Measurements from ENCODE around the gene CACNB2. TPM values are rescaled to one million over a fixed set of nuclear protein-coding genes. Genes with fewer than 3 reads are reported as not detected.

CACNB2 gene
- total RNA-seq, 2 experiments from 2014 or later, result not detected

DNA sequence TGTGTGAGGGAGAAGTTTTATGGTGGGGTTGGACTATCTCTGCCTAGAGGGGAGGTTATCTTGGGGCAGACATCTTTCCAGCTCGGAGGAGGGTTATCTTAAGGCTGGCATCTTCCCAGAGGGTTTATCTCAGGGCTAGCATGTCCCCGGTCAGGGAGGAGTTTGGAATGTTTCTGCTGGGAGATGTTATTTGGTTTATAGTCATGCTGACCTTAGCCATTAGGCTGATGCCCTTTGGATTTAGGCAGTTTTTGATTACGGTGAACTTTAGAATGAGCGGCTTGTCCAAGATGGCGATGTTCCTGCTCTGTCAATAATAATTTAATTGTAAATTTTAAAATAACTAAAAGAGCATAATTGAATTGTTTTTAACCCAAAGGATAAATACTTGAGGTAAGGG is 236.4 kb downstream of the CACNB2 start:
- CTCF ChIA-PET, result no interaction called here
- POLR2A ChIA-PET, result no interaction called here

DNA sequence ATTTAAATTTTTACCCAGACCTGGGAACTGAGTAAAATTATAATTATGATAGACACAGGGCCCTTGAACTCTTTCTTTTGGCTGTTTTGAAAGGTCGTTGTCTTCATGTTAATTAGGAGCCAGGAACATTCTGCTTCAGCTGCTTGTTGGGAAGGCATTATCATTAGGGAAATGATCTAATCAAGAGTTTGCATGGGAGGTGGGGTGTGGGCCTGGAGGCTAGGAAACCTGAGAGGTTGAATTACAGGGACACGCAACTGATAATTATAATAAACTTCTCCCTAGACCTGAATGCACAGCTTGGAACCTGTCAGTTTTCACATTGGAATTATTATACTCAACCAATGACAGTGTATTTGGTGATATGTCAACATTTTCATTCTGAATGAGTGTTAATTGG is 237.7 kb downstream of the CACNB2 start:
- POLR2A ChIA-PET, result no interaction called here
- CTCF ChIA-PET, result no interaction called here

DNA sequence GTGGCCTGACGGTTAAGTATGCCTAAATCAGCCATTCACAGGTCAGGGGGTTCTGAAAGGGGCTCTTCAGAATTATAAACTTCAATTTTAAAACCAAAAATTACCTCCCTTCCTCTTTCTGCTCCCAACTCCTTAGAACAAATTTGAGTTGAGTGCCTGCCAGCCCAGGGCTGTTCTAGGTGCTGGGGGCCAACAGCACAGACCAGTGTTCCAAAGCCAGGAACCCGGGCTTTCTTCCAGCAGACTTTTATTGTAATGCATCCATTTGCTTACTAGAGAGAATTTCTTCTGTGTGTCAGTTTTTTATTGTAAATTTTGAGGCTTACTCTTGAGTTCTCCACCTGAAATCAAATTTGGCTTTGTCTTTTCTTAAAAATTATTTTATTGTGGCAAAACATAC is 238.5 kb downstream of the CACNB2 start:
- POLR2A ChIA-PET, result no interaction called here
- CTCF ChIA-PET, result no interaction called here

DNA sequence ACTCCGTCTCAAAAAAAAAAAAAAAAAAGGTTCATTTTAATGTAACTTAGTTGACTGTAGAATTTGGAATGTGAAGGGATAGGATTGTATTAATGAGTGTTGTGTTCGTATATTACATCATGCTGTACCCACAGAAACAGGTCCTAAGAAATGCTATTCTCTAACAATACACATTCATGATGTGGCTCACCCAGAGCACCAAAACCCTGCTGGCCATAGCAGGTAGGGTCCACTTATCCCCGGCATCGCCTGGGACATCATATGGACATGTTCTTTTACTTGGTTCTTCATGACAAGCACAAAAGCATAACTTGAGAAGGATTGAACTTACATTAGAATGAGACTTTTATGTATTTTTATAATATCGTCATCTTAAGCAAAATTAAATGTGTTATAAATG is 241.5 kb downstream of the CACNB2 start:
- ChIA-PET POLR2A (no interaction called here), CTCF (no interaction called here)

DNA sequence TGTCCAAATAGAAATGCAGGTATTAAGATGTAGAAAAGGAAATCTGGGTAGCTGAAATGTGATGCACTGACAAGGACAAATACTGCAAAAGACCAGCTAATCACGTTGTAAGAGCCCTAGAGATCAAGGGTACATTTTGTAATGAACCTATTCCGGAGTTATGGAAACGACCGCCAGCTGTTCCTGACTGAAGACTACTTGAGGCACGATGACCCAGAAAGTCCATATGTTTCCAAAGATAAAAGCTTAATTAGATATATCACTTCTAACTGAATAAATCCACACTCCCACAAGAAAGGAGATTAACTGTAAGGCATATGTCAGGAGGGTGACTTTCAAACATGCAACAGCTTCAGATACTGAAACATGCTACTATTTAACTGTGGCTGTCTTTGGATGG is 257.7 kb downstream of the CACNB2 start:
- ChIA-PET POLR2A (no interaction called here), CTCF (no interaction called here)

DNA sequence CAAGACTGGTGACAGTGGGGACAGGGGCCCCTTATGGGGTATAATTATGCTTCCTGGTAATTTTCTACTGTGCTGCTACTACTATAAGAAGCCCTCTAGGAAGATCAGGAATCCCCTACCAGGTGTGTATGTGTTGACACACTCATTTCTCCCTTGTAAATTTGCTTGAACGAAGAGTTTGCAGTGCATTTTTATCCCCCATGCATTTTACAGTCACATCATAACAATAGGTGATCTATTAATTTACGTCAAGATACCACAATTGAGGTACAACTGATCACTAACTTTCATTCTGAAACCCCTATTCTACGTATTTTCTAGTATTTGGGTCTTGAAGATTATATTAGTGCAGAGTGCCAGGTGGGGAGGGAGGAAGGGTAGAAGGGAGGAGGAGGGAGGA is 258.9 kb downstream of the CACNB2 start:
- CTCF ChIA-PET, result no interaction called here
- POLR2A ChIA-PET, result no interaction called here

DNA sequence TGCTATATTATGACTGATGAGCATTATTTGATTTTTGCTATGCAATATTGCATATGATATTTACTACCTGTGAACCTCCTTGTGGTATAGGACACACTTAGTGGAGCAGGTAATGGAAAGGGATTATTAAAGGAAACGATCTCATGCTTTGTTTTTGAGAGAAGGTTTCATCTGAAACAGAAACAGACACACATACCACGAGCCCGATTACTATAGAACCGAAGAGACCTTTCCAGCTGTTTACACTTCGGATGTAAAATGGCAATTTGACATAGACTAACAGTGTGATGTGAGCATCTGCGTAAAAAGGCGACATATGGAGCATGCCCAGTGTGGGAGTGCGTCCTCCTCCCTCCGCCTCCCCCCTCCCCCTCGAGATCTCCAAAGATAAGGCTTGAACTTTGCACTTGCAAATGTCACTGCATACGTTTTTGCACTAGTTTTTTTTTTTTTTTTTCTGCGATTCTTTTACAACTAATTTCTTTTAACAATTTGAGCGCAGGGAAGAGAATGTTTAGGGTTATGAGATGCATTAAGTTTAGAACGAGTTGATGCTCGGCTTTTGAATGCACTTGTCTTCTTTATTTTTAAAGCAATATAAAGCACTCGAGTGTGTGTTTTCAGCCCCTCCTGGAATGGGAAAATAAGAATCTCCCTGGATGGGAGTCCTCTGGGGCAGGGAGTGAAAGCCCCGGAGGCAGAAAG is 260.1 kb downstream of the CACNB2 start:
- CTCF ChIA-PET, result no interaction called here
- POLR2A ChIA-PET, result no interaction called here

DNA sequence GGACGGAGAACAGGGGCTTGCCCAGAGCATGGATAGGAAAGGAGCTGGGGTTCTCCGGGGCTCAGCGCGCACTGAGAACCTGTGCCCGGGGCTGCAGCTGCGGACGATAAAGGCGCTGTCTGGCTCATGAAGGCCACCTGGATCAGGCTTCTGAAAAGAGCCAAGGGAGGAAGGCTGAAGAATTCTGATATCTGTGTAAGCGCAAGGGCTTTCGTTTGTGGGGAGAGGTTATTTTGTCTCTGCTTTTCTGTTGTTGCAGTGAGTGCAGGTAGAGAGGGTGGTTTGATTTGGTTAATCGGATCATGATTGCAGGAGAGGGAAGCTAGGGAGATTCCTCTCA is 260.7 kb downstream of the CACNB2 start:
- ChIA-PET CTCF (no interaction called here), POLR2A (no interaction called here)

DNA sequence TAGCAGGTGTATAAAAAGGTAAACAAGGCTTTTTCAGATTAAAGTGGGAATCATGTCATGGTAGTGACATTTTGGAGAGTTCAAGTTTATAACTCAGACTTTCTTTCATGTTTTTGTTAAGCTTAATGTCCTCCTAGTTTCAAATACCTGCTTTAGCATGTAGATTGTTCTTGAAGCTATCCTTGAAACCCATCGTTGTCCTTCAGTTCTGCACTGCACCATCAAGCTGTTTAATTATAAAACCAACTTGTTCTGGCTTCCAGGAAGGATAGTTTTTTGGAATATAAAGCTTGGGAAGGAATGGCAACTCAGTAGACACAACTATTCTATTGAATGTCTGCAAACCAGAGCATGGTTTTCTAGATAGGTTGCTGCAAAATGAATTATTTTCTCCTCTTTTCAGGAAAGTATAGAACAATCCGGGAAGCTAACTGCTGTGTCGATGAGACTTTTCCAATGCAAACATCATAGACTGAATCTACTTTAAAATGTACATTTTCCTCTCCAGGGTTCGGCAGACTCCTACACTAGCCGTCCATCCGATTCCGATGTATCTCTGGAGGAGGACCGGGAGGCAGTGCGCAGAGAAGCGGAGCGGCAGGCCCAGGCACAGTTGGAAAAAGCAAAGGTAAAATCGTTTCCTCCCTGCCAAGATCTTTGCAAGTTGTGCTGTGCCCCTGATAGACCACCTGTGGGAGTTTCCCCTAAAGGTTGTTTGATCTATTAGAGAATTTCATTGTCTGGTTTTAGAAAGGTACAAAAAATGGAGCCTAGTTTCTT is 261.4 kb downstream of the CACNB2 start:
- ChIA-PET POLR2A (no interaction called here), CTCF (no interaction called here)

DNA sequence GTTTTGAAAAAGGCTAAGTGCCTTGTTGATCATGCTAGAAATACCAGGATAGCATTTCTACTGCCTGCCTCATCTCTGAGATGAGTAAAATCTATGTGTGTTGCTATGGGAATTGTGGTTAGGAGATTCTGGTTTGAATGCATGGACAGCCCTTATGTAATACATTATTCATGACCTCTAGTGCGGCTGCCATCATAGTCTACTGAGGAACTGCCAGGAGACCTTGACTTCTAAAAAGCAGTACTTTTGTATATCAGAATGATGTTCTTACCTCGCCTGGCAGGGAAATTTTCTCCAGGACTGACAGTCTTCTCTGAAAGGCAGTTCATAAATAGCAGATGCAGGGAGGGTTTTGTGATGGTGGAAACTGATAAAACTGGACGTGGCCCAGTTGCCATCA is 262.6 kb downstream of the CACNB2 start:
- ChIA-PET POLR2A (no interaction called here), CTCF (no interaction called here)

DNA sequence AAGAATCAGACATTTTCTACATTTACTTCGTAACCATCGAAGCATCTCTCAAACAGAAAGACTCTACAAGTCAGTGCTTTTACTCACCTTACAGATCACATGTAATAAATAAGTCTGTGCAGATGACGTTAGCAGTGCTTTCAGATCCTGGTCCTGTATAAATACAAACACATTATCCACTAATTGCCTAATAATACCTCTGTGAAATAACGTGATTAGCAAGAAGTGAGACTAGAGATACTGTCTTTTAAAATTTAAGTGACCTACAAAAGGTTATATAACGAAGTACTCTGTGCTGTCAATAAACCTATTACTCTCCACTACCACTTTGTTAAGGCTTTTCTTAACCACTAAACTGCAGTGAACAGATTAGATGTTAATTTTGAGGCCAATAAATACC is 264.3 kb downstream of the CACNB2 start:
- ChIA-PET CTCF (no interaction called here), POLR2A (no interaction called here)

DNA sequence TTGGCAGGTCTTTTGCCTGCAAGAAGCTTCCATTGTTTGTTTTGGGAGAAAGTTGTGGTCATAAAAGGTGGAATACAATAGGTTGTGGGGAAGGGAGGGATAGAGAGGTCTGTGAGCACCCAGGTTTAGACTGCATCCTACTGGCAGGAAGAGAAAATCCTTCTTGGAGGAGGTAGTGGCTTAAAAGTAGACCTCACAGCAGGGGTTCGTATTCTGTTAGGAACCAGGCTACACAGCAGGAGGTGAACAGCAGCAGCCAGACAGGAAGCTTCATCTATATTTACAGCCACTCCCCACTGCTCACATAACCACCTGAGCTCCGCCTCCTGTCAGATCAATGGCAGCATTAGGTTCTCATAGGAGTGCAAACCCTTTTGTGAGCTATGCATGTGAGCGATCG is 265.9 kb downstream of the CACNB2 start:
- CTCF ChIA-PET, result no interaction called here
- POLR2A ChIA-PET, result no interaction called here

DNA sequence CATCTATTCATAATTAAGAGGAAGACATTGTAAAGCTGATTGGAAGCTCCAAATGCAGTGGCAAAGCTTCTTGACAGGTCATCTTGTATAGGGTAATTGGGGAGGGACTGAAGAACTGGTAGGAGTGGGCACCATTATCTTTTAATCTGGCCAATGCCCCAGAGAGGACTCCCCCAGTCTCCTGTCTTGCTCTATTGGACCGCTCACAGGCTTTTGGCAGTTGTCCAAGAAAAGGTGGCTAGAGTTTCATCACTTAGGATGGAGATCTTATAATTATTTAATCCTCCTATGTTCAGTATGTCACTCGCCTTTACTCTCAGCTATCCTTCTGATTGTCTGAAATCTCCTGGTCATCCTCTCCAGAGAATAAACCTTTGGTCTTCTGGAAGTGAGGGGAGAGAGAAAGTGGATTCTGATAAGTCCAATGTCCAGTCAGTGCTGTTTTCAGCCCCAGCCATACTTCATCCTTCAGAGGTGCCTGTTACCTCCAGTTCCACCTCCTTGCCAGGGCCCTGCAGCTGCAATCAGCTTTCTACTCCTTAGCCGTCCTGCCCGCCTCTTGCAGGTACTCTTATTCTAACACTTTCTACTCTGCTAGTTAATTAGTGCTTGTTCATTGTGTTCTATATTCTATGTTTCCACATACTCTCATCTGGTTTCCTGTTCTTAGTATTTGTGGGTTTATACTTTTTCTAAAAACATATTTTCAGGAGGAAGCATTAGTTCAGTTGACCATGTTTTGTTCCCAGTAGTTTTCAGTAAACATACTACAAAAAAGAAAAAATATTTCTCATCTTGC is 269.6 kb downstream of the CACNB2 start:
- ChIA-PET CTCF (no interaction called here), POLR2A (no interaction called here)

DNA sequence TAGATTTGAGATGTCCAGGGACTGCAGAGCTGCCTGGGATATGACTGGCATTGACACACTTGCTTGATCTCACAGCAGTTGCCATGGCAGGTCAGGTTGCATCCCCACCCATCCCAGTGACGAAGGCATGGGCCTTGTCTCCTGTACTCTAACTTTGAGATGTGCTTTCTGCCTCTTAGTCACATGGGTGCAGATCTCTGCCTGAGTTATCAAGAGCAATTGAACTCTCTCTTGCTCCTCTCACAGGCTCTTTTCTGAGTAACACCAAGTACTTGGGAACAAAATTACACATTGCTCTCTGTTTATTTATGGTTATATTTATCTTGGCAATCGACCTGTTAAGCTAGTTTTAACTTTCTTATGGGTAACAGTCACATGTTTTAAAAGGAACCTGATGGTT is 273.8 kb downstream of the CACNB2 start:
- POLR2A ChIA-PET, result no interaction called here
- CTCF ChIA-PET, result no interaction called here

DNA sequence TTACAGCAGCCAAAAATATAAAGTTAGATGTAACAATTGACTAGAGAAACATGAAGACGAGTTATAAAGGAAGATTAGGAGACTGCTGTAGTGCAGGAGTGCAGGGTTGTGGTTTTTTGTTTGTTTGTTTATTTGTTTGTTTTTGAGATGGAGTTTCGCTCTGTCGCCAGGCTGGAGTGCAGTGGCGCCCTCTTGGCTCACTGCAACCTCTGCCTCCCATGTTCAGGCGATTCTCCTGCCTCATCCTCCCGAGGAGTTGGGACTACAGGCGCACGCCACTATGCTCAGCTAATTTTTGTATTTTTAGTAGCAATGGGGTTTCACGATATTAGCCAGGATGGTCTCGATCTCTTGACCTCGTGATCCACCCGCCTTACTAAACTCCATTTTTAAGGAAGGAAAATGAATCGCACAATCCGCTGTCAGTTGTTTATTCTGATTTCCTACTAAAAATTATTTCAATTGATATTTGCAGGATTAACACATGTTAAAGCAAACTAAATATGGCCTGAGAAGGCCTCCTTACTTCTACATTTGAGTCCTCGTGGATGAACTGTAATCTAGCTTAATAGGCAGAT is 277.8 kb downstream of the CACNB2 start:
- ChIA-PET POLR2A (no interaction called here), CTCF (no interaction called here)

DNA sequence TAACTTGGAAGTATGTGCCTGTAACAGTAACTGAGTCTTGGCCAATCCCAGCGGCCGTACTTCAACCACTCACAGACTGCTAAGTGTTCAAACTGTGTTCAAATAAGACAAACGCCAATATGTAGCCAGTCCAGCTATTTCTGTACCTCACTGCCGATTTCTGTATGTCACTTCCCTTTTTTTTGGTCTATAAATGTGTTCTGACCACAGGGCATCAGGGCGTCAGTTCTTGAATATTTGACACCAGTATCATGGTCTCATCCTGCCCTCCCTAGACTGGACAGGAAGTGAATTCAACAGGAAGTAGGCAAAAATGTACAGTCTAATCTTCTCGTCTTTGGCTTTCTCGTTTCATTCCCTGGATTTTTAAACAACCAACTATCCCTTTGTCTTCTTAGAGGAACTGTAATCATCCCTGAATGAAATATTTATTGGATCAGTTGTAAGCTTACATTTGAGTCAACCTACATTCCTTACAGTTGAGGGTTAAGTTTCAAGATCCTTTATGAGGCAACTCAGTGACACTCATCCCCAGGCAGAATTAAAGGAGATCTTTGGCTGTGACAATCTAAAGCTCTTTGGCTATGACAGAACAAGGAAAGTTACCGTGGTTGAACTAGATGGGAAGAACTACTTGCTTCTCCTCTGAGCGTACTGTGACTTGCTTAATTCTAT is 278.5 kb downstream of the CACNB2 start:
- ChIA-PET POLR2A (no interaction called here), CTCF (no interaction called here)

DNA sequence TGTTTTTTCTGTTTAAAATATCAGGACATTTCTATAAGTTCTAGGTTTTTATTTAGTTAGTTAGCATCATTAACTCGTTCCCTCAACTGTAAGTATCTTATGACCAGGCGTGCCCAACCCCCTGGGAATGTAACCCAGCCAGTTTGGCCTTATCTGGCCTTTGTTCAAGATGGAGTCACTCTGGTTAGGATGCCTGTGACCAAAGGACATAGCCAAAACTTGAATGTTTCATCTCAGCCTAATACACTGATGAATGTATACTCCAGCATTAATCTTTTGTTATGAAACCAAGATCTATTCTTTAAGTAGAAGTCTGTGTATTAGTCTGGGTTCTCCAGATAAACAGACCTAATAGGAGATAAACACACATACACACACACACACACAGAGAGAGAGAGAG is 279.7 kb downstream of the CACNB2 start:
- CTCF ChIA-PET, result no interaction called here

DNA sequence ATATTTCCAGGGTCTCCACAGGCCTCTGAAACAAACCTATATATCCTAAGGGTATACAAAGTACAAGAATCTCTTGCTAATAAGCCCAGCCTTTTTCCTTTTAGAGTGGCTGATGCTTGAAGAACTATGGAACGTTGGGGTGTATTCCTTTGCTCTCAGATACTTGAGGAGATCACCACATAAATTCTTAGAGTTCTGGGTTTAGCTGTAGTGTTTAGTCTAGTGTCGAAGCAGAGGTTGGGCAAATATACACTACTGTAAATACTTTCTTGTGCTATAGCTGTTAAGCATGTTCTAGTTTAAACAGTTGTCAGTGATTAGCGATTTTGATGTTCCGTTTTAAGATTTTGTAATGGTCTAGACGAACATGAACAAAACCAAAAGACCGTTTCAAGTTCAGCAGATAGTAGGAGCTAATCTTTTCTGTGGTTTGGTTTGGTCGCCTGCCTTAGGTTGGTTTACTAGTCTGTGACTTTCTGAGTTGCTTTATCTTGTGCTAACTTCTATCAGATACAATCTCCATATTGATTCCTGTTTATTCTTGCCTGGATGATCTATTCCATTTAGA is 281.6 kb downstream of the CACNB2 start:
- ChIA-PET CTCF (no interaction called here), POLR2A (no interaction called here)

More for the DNA sequence above, 279.7 kb downstream of the CACNB2 start:
- POLR2A ChIA-PET, result no interaction called here

DNA sequence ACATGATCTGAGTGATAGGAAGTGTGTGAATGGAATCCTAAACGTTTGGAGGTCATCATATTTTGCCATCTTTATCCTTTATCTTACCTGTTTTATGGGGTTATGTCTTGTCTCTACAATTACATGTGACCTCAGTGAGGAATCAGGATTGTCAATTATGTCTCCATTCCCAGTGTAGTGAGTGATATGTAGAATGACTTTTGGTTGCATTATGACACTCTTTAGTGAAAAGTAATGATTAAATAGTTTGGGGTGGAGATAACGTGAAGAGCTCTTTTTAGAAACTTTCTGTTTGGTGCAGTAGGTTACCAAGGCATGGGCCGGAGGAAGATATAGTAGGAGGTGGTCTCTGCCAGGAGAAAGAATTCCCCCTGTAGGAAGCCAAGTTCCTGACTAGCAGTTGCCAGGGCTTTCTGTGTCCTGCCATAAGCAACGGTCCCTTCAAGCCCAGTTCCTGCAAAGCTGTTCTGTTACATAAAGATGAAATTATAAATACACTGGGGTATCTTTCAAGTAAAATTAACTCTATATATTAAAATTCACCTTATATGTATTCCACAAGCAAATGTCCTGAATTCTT is 282.9 kb downstream of the CACNB2 start:
- CTCF ChIA-PET, result no interaction called here
- POLR2A ChIA-PET, result no interaction called here

DNA sequence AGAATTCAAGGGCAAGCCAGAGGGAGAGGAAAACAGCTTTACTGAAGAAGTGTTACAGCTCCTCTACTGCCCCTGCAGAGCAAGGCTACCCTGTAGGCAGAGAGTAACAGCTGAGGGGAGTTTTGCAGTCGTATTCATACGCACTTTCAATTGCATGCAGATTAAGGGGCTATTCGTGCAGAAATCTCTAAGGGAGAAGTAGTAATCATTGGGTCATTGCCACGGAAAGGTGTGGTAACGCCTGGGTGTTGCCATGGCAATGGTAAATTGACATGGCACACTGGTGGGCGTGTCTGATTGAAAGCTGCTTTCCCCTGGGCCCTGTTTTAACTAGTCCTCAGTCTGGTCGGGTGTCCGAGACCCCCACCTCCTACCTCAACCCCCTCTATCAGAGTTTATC is 284.0 kb downstream of the CACNB2 start:
- CTCF ChIA-PET, result no interaction called here
- POLR2A ChIA-PET, result no interaction called here
